GM19043 (cell line): ENCODE results near the gene NPY1R.

Experiments used
- ATAC-seq: cut with Tn5 transposase; IDR thresholded peaks from one replicate; pipeline ENCODE4 v1.9.1; 2021; ENCODE audit warnings: low read depth; ENCODE audit not compliant: unreplicated experiment

NPY1R gene

DNA sequence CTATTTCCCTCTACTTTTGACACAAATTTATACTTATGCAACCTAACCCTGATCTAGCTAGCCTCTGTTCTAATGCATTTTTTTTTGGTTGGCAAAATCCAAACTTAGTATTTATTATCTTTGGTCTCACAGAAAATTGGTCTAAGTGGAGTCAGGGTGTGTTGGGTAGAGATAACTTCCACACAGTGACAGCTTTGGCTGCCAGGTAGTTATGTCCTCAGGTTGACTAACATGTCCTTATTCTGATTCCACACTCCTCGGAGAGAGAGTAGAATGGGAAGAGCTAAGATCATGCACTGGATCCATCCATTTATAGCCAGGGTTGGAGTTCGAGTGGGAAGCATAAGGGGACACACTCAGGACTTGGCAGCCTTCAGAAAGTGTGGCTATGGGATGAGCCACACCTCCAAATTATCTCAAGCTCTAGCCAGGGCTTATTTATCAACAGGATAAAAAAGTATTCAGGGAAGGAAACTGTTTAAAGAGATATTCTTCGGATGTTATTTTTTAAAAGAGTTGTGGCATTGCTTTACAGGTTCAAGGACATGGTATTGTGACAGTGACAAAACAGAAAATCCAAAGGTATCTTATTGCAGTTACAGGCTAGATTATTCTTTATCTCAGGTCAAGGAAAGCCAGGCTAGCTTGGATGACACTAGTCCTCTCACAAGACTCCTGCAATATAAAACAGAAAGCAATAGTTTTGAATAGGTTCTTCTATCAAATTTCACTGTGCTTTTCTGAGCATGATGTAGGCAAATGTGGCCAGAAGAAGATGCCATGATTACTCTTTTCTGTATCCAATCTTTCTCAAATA lies 51.5 kb downstream of the NPY1R start:
- no peak for ATAC-seq

DNA sequence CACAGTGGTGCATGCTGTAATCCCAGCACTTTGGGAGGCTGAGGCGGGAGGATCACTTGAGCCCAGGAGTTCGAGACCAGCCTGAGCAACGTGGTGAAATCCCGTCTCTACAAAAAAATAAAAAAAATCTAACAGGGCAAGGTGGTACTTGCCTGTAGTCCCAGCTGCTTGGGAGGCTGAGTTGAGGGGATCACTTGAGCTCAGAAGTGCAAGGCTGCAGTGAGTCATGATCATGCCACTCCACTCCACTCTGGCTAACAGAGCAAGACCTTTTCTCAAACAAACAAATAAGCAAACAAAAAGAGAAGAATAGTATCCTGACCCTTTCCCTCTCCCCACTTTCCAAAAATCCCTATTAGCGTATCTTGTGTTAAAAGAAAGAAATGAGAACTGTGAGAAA lies 52.7 kb downstream of the NPY1R start:
- no peak for ATAC-seq

DNA sequence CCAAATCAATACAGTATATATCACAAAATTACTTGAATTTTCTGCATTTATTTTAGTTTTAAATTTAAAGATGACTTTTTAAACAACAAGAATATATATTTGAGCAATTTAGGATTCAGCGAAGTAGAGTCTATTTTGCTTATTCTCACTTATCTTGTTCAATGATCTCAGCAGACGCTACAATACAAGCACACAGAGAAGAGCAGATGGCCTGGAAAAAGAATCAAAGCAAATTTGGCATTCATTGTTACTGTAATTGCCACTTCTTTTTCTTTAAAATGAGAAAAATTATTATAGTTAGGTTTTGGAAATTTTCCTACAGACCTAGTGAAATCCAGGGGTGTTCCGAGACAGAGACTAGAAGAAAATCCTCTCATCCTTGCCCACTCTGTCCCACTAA lies 57.5 kb downstream of the NPY1R start:
- ATAC-seq, result no peak
